Activated CD4-positive, alpha-beta memory T cell treated with anti-CD3 and anti-CD28 coated beads for 36 hours (primary cell): ENCODE measurements around the gene EIF3B. TPM values are rescaled to one million over a fixed set of nuclear protein-coding genes. Genes with fewer than 3 reads are reported as not detected.
"Not testable (repeated sequence)": the region's sequence is repeated elsewhere in the genome, so short reads cannot be mapped to it uniquely, and the experiment has no call there.

ENCODE experiments used
- CTCF ChIA-PET: fragments of 350-600 bp; sonication (Branson Sonifier 250); formaldehyde crosslinking; loops from one replicate; lab custom pipeline; 2021; ENCODE audit warnings: antibody characterized with exemption, inconsistent platforms; lab: Charles Lee
- POLR2A ChIA-PET: fragments of 350-600 bp; sonication (Branson Sonifier 250); formaldehyde crosslinking; loops from one replicate; lab custom pipeline; 2021; ENCODE audit warnings: antibody characterized with exemption; lab: Charles Lee
- DNase-seq: peaks from one replicate; pipeline ENCODE4 v3.0.0-alpha.2; 2020
- H3K27ac Mint-ChIP-seq: one replicate; pipeline ENCODE4 v1.8.0; 2021; ENCODE audit warnings: mixed read lengths
- H3K27me3 Mint-ChIP-seq: one replicate; pipeline ENCODE4 v1.8.0; 2021; ENCODE audit warnings: mixed read lengths
- H3K36me3 Mint-ChIP-seq: one replicate; pipeline ENCODE4 v1.8.0; 2021; ENCODE audit warnings: mixed read lengths
- H3K4me1 Mint-ChIP-seq: one replicate; pipeline ENCODE4 v1.8.0; 2021; ENCODE audit warnings: low read depth, mixed read lengths
- H3K4me3 Mint-ChIP-seq: one replicate; pipeline ENCODE4 v1.8.0; 2021; ENCODE audit warnings: mild to moderate bottlenecking, mixed read lengths
- H3K9me3 Mint-ChIP-seq: one replicate; pipeline ENCODE4 v1.8.0; 2021; ENCODE audit warnings: mixed read lengths
- intact Hi-C: fragments of 100-400 bp; cut with micrococcal nuclease; formaldehyde crosslinking; loops from one replicate; pipeline ENCODE4 v1.15.1; 2023
- total RNA-seq, 2 experiments: library from RNA; stranded (reverse); gene quantifications; one replicate each; pipeline ENCODE4 v1.2.3, GENCODE V29; 2021

EIF3B gene
- 100 to 1,000 TPM; 179 to 182 TPM for total RNA-seq

- peaks cover 21% of the 10 kb centered on the region for H3K36me3 Mint-ChIP-seq
- H3K4me3 Mint-ChIP-seq = peak within 1 kb of the TSS; percentile 80
- no peaks in the 10 kb centered on the region for H3K9me3 Mint-ChIP-seq
- intact Hi-C loops = loop anchor here (1.0 to 10.0 kb wide), 4 partner anchors 40 to 690 kb away; partner anchors contain the start of genes MRM2, NUDT1 and SNX8
- peaks cover 29% of the 10 kb centered on the region for H3K4me1 Mint-ChIP-seq
- no peaks in the 10 kb centered on the region for H3K27me3 Mint-ChIP-seq
- ChIA-PET CTCF (interaction anchor here (0.6 to 1.7 kb wide), 5 partner anchors 25 to 400 kb away, joined by 3 to 4 read pairs (median 3); partner anchors contain the start of gene MAD1L1), POLR2A (interaction anchor here (1.0 to 1.5 kb wide), 3 partner anchors 41 to 113 kb away, joined by 3 to 4 read pairs (median 3); partner anchors contain the start of genes MRM2, NUDT1 and SNX8)
- peak; percentile 91 for DNase-seq
- peak within 1 kb of the TSS; percentile 100 for H3K27ac Mint-ChIP-seq
Observed at GRCh38 chr7:2354186-2354938, at the start of gene EIF3B. EIF3B (plus strand) TSS chr7:2354827; CDS start chr7:2354922, 95 bp downstream.

- POLR2A ChIA-PET, H3K9me3 Mint-ChIP-seq, intact Hi-C loops, CTCF ChIA-PET, H3K27me3 Mint-ChIP-seq, H3K36me3 Mint-ChIP-seq, H3K4me3 Mint-ChIP-seq, DNase-seq, H3K27ac Mint-ChIP-seq: not testable (repeated sequence)
- peaks cover 12% of the 10 kb centered on the region for H3K4me1 Mint-ChIP-seq
Observed at GRCh38 chr7:2305258-2305657, 49.4 kb upstream of the EIF3B start.

GRCh38 chr7:2306688-2307087 is 47.9 kb upstream of the EIF3B start:
- no peaks in the 10 kb centered on the region for H3K9me3 Mint-ChIP-seq
- DNase-seq = no peak
- peaks cover 2% of the 10 kb centered on the region for H3K36me3 Mint-ChIP-seq
- H3K27ac Mint-ChIP-seq = no peak overlapping the region
- POLR2A ChIA-PET = no interaction called here
- no peak overlapping the region for H3K4me3 Mint-ChIP-seq
- CTCF ChIA-PET = no interaction called here
- peaks cover 5% of the 10 kb centered on the region for H3K4me1 Mint-ChIP-seq
- no peaks in the 10 kb centered on the region for H3K27me3 Mint-ChIP-seq
- intact Hi-C loops = no loop called here

GRCh38 chr7:2307690-2308107 is 46.9 kb upstream of the EIF3B start:
- H3K27me3 Mint-ChIP-seq = no peaks in the 10 kb centered on the region
- H3K4me1 Mint-ChIP-seq = peaks cover 10% of the 10 kb centered on the region
- ChIA-PET POLR2A (no interaction called here), CTCF (no interaction called here)
- intact Hi-C loops = no loop called here
- no peak for DNase-seq
- no peak overlapping the region for H3K4me3 Mint-ChIP-seq
- peaks cover 2% of the 10 kb centered on the region for H3K36me3 Mint-ChIP-seq
- H3K9me3 Mint-ChIP-seq = no peaks in the 10 kb centered on the region
- no peak overlapping the region for H3K27ac Mint-ChIP-seq

GRCh38 chr7:2309889-2310331 is 44.7 kb upstream of the EIF3B start:
- intact Hi-C loops = loop anchor here (10.0 kb wide), 1 partner anchor 385 kb away; no protein-coding TSS in a partner anchor
- Mint-ChIP-seq H3K36me3 (peaks cover 2% of the 10 kb centered on the region), H3K27me3 (no peaks in the 10 kb centered on the region), H3K4me3 (no peak overlapping the region), H3K4me1 (peaks cover 14% of the 10 kb centered on the region), H3K9me3 (no peaks in the 10 kb centered on the region), H3K27ac (no peak overlapping the region)
- ChIA-PET CTCF (no interaction called here), POLR2A (no interaction called here)
- no peak for DNase-seq

GRCh38 chr7:2312267-2312929 is 42.2 kb upstream of the EIF3B start:
- no peak overlapping the region for H3K4me3 Mint-ChIP-seq
- no peak for DNase-seq
- POLR2A ChIA-PET = no interaction called here

GRCh38 chr7:2313450-2314208 is 41.0 kb upstream of the EIF3B start:
- Mint-ChIP-seq H3K4me1 (peaks cover 10% of the 10 kb centered on the region), H3K27me3 (no peaks in the 10 kb centered on the region), H3K4me3 (no peak overlapping the region), H3K9me3 (no peaks in the 10 kb centered on the region), H3K36me3 (peaks cover 2% of the 10 kb centered on the region), H3K27ac (peak overlapping the region; percentile 56)
- POLR2A ChIA-PET = interaction anchor here (1.3 kb wide), 1 partner anchor 40 kb away, joined by 4 read pairs; the partner anchor contains the start of gene EIF3B
- intact Hi-C loops = loop anchor here (1.0 to 10.0 kb wide), 3 partner anchors 41 to 389 kb away; partner anchors contain the start of genes EIF3B, MRM2 and NUDT1
- DNase-seq = peak; percentile 34
- CTCF ChIA-PET = interaction anchor here (1.0 kb wide), 1 partner anchor 117 kb away, joined by 5 read pairs; no protein-coding TSS in a partner anchor

More at GRCh38 chr7:2312267-2312929, 42.2 kb upstream of the EIF3B start:
- Mint-ChIP-seq H3K27ac (no peak overlapping the region), H3K27me3 (no peaks in the 10 kb centered on the region), H3K36me3 (peaks cover 2% of the 10 kb centered on the region), H3K9me3 (no peaks in the 10 kb centered on the region), H3K4me1 (peaks cover 14% of the 10 kb centered on the region)
- CTCF ChIA-PET = interaction anchor here (0.9 kb wide), 1 partner anchor 35 kb away, joined by 4 read pairs; no protein-coding TSS in a partner anchor
- intact Hi-C loops = loop anchor here (10.0 kb wide), 1 partner anchor 388 kb away; no protein-coding TSS in a partner anchor

- Mint-ChIP-seq H3K9me3 (no peaks in the 10 kb centered on the region), H3K36me3 (peaks cover 2% of the 10 kb centered on the region), H3K4me3 (no peak within 1 kb of the TSS), H3K27me3 (no peaks in the 10 kb centered on the region), H3K4me1 (peaks cover 10% of the 10 kb centered on the region), H3K27ac (peak within 1 kb of the TSS; percentile 56)
- DNase-seq = peak; percentile 96
- ChIA-PET POLR2A (interaction anchor here (1.3 kb wide), 1 partner anchor 40 kb away, joined by 4 read pairs; the partner anchor contains the start of gene EIF3B), CTCF (interaction anchor here (1.0 kb wide), 1 partner anchor 117 kb away, joined by 5 read pairs; no protein-coding TSS in a partner anchor)
- intact Hi-C loops = loop anchor here (1.0 to 10.0 kb wide), 3 partner anchors 40 to 390 kb away; partner anchors contain the start of genes EIF3B, MRM2 and NUDT1
Observed at GRCh38 chr7:2314209-2314955, 40.2 kb upstream of the EIF3B start, which contains the start of gene SNX8. SNX8 (minus strand) TSS chr7:2314441; CDS start chr7:2314421, 20 bp downstream.

- H3K36me3 Mint-ChIP-seq, DNase-seq, H3K4me3 Mint-ChIP-seq, H3K27ac Mint-ChIP-seq, POLR2A ChIA-PET, H3K27me3 Mint-ChIP-seq, CTCF ChIA-PET, H3K9me3 Mint-ChIP-seq, H3K4me1 Mint-ChIP-seq: not testable (repeated sequence)
- intact Hi-C loops = loop anchor here (1.0 to 10.0 kb wide), 3 partner anchors 39 to 390 kb away; partner anchors contain the start of genes EIF3B, MRM2 and NUDT1
Observed at GRCh38 chr7:2314956-2315530, 39.6 kb upstream of the EIF3B start.

- H3K36me3 Mint-ChIP-seq = no peaks in the 10 kb centered on the region
- H3K4me1 Mint-ChIP-seq = peaks cover 10% of the 10 kb centered on the region
- no peaks in the 10 kb centered on the region for H3K27me3 Mint-ChIP-seq
- H3K27ac Mint-ChIP-seq = no peak overlapping the region
- ChIA-PET CTCF (no interaction called here), POLR2A (no interaction called here)
- no peak overlapping the region for H3K4me3 Mint-ChIP-seq
- DNase-seq = no peak
- no peaks in the 10 kb centered on the region for H3K9me3 Mint-ChIP-seq
- intact Hi-C loops = loop anchor here (2.0 to 10.0 kb wide), 2 partner anchors 73 to 391 kb away; partner anchors contain the start of genes MRM2 and NUDT1
Observed at GRCh38 chr7:2315787-2316186, 38.8 kb upstream of the EIF3B start.
